WTC11 (cell line): ENCODE measurements around the gene IQGAP2.

Experiments used
- OVOL2 ChIP-seq: fragments of 250-450 bp; sonication (Bioruptor Pico); IDR thresholded peaks from 2 replicates; pipeline ENCODE4 v1.9.0; 2021; ENCODE audit warnings: mild to moderate bottlenecking, borderline replicate concordance
- ZNF138 ChIP-seq: sonication (generic); formaldehyde crosslinking; conservative IDR thresholded peaks from 2 replicates; pipeline ENCODE4 v1.8.1; 2022; ENCODE audit warnings: mild to moderate bottlenecking, moderate library complexity, missing genetic modification reagents
- TF ChIP-seq, protein P1 (sequence below): sonication (generic); formaldehyde crosslinking; IDR thresholded peaks from 2 replicates; pipeline ENCODE4 v1.8.0; 2023; ENCODE audit warnings: missing genetic modification reagents, mild to moderate bottlenecking, borderline replicate concordance

DNA sequence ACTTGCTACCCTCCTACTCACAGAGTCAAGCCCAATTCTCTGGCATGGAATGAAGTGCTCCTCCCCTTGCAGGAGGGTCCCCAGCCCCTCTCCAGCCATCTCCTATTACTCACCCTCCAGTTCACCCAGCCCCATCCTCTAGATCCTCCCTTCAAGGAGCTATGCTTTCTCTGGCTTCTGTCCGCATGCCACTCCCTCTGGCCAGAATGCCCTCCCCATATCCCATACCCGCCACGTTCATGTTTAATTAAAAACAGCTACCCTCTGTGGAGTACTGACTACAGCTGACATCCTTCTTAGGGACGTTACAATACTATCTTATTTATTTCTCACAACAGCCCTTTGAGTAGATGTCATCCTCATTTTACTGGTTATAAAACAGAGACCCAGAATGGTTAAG lies 315.8 kb downstream of the IQGAP2 start:
- TF ChIP-seq OVOL2 (CRISPR knock-in tag) (no peak), ZNF138 (CRISPR knock-in tag) (no peak)
- TF ChIP-seq, protein P1, sequence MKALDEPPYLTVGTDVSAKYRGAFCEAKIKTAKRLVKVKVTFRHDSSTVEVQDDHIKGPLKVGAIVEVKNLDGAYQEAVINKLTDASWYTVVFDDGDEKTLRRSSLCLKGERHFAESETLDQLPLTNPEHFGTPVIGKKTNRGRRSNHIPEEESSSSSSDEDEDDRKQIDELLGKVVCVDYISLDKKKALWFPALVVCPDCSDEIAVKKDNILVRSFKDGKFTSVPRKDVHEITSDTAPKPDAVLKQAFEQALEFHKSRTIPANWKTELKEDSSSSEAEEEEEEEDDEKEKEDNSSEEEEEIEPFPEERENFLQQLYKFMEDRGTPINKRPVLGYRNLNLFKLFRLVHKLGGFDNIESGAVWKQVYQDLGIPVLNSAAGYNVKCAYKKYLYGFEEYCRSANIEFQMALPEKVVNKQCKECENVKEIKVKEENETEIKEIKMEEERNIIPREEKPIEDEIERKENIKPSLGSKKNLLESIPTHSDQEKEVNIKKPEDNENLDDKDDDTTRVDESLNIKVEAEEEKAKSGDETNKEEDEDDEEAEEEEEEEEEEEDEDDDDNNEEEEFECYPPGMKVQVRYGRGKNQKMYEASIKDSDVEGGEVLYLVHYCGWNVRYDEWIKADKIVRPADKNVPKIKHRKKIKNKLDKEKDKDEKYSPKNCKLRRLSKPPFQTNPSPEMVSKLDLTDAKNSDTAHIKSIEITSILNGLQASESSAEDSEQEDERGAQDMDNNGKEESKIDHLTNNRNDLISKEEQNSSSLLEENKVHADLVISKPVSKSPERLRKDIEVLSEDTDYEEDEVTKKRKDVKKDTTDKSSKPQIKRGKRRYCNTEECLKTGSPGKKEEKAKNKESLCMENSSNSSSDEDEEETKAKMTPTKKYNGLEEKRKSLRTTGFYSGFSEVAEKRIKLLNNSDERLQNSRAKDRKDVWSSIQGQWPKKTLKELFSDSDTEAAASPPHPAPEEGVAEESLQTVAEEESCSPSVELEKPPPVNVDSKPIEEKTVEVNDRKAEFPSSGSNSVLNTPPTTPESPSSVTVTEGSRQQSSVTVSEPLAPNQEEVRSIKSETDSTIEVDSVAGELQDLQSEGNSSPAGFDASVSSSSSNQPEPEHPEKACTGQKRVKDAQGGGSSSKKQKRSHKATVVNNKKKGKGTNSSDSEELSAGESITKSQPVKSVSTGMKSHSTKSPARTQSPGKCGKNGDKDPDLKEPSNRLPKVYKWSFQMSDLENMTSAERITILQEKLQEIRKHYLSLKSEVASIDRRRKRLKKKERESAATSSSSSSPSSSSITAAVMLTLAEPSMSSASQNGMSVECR (CRISPR knock-in tag): no peak
